ENCODE data around the gene FOLR1.

DNA sequence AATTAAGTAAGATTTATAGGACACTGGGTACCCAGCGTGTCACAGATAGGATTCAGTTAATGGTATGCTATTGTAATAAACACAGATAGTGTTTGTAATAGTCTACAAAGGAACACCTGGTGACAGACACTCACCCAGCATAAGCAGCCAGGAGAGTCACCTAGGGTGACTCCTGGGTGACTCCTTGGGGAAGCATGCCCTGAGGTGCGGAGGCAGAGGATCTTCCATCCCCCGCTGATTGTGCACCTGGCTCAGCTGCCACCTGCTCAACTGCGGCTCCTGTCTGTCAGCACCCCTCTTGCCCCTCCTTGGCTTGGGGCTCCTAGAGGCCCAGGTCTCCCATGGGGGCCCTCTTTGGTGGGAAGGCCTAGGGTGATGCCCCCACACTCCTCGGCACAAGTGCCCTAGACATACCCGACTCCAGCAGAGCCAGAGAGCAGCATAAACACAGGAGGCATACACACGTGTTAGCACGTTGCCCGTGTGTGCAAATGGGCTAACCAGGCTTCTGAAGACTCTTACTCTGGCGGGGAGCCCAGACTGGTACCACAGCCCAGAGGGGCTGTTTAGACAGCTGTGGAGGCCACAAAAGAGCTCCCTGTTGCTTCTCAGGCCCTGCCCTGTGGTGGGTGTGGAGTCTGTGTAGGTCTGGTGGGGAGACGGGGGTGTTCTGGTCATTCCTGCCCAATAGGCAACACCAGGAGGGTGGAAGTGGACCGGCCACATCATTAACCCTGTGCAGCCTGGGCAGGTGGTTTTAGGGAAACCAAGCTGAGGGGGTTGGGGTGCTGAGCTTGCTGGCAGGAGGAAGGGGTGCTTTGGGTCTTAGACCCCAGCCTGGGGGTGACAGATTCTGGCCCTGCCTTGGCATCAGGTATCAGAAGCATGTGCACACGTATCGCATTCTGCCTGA is 35.6 kb downstream of the FOLR1 start:
- TF ChIP-seq, protein P1, sequence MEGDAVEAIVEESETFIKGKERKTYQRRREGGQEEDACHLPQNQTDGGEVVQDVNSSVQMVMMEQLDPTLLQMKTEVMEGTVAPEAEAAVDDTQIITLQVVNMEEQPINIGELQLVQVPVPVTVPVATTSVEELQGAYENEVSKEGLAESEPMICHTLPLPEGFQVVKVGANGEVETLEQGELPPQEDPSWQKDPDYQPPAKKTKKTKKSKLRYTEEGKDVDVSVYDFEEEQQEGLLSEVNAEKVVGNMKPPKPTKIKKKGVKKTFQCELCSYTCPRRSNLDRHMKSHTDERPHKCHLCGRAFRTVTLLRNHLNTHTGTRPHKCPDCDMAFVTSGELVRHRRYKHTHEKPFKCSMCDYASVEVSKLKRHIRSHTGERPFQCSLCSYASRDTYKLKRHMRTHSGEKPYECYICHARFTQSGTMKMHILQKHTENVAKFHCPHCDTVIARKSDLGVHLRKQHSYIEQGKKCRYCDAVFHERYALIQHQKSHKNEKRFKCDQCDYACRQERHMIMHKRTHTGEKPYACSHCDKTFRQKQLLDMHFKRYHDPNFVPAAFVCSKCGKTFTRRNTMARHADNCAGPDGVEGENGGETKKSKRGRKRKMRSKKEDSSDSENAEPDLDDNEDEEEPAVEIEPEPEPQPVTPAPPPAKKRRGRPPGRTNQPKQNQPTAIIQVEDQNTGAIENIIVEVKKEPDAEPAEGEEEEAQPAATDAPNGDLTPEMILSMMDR (conservative IDR thresholded peaks at IDR 0.05 in 1 of 2, IDR thresholded peaks at IDR 0.05 in 1 of 2; ENCODE audit: extremely low read depth in 1 of 2, insufficient read depth in 1 of 2, low read depth in 1 of 2, low read length in 2 of 2): no peak
- no peak for TF ChIP-seq EZH2 (IDR thresholded peaks at IDR 0.05; ENCODE audit: borderline replicate concordance, low read length)
